ENCODE measurements around the gene MIPEP.
"Not testable (repeated sequence)": the region's sequence is repeated elsewhere in the genome, so short reads cannot be mapped to it uniquely, and the experiment has no call there.

Gene MIPEP

GRCh38 chr13:23749288-23749873 lies 139.8 kb downstream of the MIPEP start:
- no peak for DNase-seq (ENCODE audit: low read depth, low spot score)

GRCh38 chr13:23748109-23748990 lies 140.8 kb downstream of the MIPEP start:
- peak; percentile 14 for DNase-seq (ENCODE audit: low read depth, low spot score)

GRCh38 chr13:23746141-23746540 lies 143.1 kb downstream of the MIPEP start:
- not testable (repeated sequence) for DNase-seq (ENCODE audit: low read depth, low spot score)

- no peak for DNase-seq (ENCODE audit: low read depth, low spot score)
Observed at GRCh38 chr13:23744315-23744714, 144.9 kb downstream of the MIPEP start.

- no peak for DNase-seq (ENCODE audit: low read depth, low spot score)
Observed at GRCh38 chr13:23743278-23744076, 145.7 kb downstream of the MIPEP start.

GRCh38 chr13:23741879-23742510 lies 147.2 kb downstream of the MIPEP start:
- peak; percentile 41 for DNase-seq (ENCODE audit: low read depth, low spot score)

GRCh38 chr13:23740002-23740401 lies 149.2 kb downstream of the MIPEP start:
- DNase-seq (ENCODE audit: low read depth, low spot score): no peak

GRCh38 chr13:23739596-23739995 lies 149.6 kb downstream of the MIPEP start:
- no peak for DNase-seq (ENCODE audit: low read depth, low spot score)

GRCh38 chr13:23736541-23736940 lies 152.7 kb downstream of the MIPEP start:
- no peak for DNase-seq (ENCODE audit: low read depth, low spot score)

- no peak for DNase-seq (ENCODE audit: low read depth, low spot score)
Observed at GRCh38 chr13:23735329-23735728, 153.9 kb downstream of the MIPEP start.

- no peak for DNase-seq (ENCODE audit: low read depth, low spot score)
Observed at GRCh38 chr13:23731709-23732108, 157.5 kb downstream of the MIPEP start.

GRCh38 chr13:23730251-23730650 lies 158.9 kb downstream of the MIPEP start:
- no peak for DNase-seq (ENCODE audit: low read depth, low spot score)

GRCh38 chr13:23729531-23729930 lies 159.7 kb downstream of the MIPEP start:
- no peak for DNase-seq (ENCODE audit: low read depth, low spot score)

- DNase-seq (ENCODE audit: low read depth, low spot score): no peak
Observed at GRCh38 chr13:23728807-23729206, 160.4 kb downstream of the MIPEP start.

GRCh38 chr13:23725922-23726321 lies 163.3 kb downstream of the MIPEP start:
- DNase-seq (ENCODE audit: low read depth, low spot score): no peak

GRCh38 chr13:23724196-23724970 lies 164.8 kb downstream of the MIPEP start:
- DNase-seq (ENCODE audit: low read depth, low spot score): peak; percentile 46

GRCh38 chr13:23723471-23723870 lies 165.7 kb downstream of the MIPEP start:
- no peak for DNase-seq (ENCODE audit: low read depth, low spot score)

GRCh38 chr13:23722726-23723453 lies 166.3 kb downstream of the MIPEP start:
- DNase-seq (ENCODE audit: low read depth, low spot score): no peak

- DNase-seq (ENCODE audit: low read depth, low spot score): no peak
Observed at GRCh38 chr13:23718996-23719395, 170.2 kb downstream of the MIPEP start.

- DNase-seq (ENCODE audit: low read depth, low spot score): no peak
Observed at GRCh38 chr13:23716401-23716800, 172.8 kb downstream of the MIPEP start.

All from ELF-1 (cell line).